Adrenal gland (tissue), 12 donors: ENCODE measurements around the gene NELL2. TPM values are rescaled to one million over a fixed set of nuclear protein-coding genes. Genes with fewer than 3 reads are reported as not detected.

Experiments used
- DNase-seq, 7 donors: peaks; one replicate each; pipeline ENCODE4 v3.0.0-alpha.2; 2019 to 2020
- H3K27ac ChIP-seq, 5 donors: fragments of 200-600 bp; sonication (generic) in 4 of 5; 1 replicate in 3 of 5; 2 replicates in 2 of 5; pipeline versions ENCODE4 v1.5.1 to v1.8.0; 2016 to 2020; ENCODE audit warnings: mild to moderate bottlenecking in 1 of 5
- H3K27me3 ChIP-seq: fragments of 200-600 bp; 2 replicates; pipeline ENCODE4 v1.8.0; 2021
- H3K36me3 ChIP-seq, 2 donors: fragments of 200-600 bp; replicated peaks in 1 of 2; 1 replicate in 1 of 2; 2 replicates in 1 of 2; pipeline versions ENCODE4 v1.5.1 to v1.8.0; 2018 to 2022
- H3K4me1 ChIP-seq, 2 donors: fragments of 200-600 bp; replicated peaks in 1 of 2; 1 replicate in 1 of 2; 2 replicates in 1 of 2; pipeline versions ENCODE4 v1.5.1 to v1.8.0; 2018 to 2021
- H3K4me3 ChIP-seq, 4 donors: fragments of 200-600 bp; sonication (generic) in 3 of 4; one replicate each; pipeline ENCODE4 v1.5.1; 2016 to 2018
- H3K9me3 ChIP-seq, 3 donors: fragments of 200-600 bp; sonication (generic) in 1 of 3; replicated peaks in 1 of 3; 1 replicate in 2 of 3; 2 replicates in 1 of 3; pipeline versions ENCODE4 v1.5.1 to v1.8.0; 2016 to 2021
- POLR2A ChIP-seq, 2 donors: fragments of 450-650 bp; IDR thresholded peaks; one replicate each; pipeline ENCODE4 v1.6.1; 2017; ENCODE audit warnings: antibody characterized with exemption in 2 of 2, mild to moderate bottlenecking in 2 of 2, moderate library complexity in 1 of 2
- WGBS, 4 donors: extraction: QIAGEN DNeasy Blood & Tissue Kit in 2 of 4; methylation state at CpG; one replicate each; pipeline versions ENCODE4 v1.1.5 to v1.1.7; 2013 to 2017; 5-methylcytosine and 5-hydroxymethylcytosine counted together
- intact Hi-C, 2 donors: fragments of 100-400 bp; cut with DNase I; formaldehyde crosslinking; loops; one replicate each; pipeline versions ENCODE4 v1.14.1 to v1.15.0; 2022 to 2023
- polyA plus RNA-seq, 3 donors: library from polyadenylated mRNA; stranded (reverse); fragments of 200-250 nt in 2 of 3; fragments of 350-450 nt in 1 of 3; fragmentation: Illumina TruSeq in 1 of 3; extraction: RNeasy Lipid Tissue Mini Kit (QIAGEN cat#74804) in 1 of 3; gene quantifications; one replicate each; pipeline ENCODE4 v1.2.3, GENCODE V29; 2013 to 2014
- total RNA-seq, 9 donors: library from RNA; depleted of rRNA in 4 of 9; stranded (reverse); fragments of >200 nt in 4 of 9; fragments of 120-200 nt in 1 of 9; fragmentation: NEBNext Ultra II Directional in 1 of 9; extraction: Animal tissue kit (Norgen Biotek cat#: 25700) in 1 of 9; gene quantifications; one replicate each; pipeline versions ENCODE4 v1.1.0 to v1.2.4, GENCODE V29; 2013 to 2023
- TF ChIP-seq, protein P1 (sequence below), 6 experiments: fragments of 450-650 bp in 4 of 6; fragments of 200-600 bp in 2 of 6; sonication (generic) in 1 of 6; IDR thresholded peaks; 1 replicate in 5 of 6; 2 replicates in 1 of 6; pipeline versions ENCODE4 v1.5.1 to v1.8.0; 2016 to 2021; ENCODE audit warnings: antibody characterized with exemption in 6 of 6, mild to moderate bottlenecking in 2 of 6, moderate library complexity in 1 of 6
- donor health status: healthy with polysubstance abuse.
- donor health status: Bipolar disorder and iron deficiency.
- donor health status: DM: yes; HTN: yes; CAD: no.
- donor health status: DM: no; HTN: no; CAD: no.
- donor health status: DM: no; HTN: no; CAD: no.
- donor health status: DM: yes; HTN: yes; CAD: no.

The NELL2 gene
- total and polyA plus RNA-seq, 12 donors: 0.35 to 26.5 (median 6.0) TPM; not detected in 1

DNA sequence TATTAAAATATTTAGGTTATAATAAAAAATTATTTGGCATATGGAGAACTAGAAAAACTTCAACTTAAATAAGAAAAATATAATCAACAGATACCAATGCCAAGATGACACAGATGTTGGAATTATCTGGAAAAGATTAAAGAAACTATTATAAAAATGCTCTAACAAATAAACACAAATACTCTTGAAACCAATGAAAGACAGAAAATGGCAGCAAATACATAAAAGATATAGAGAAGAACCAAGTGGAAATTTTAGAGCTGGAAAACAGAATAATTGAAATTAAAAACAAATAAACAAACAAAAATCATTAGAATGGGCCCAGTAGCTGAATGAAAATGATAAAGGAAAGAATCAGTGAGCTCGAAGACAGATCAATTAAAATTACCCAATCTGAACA lies 5.1 kb upstream of the NELL2 start:
- 66 to 90% (median 79%) methylated on average over 1 of the region's 1 CpG for WGBS, 4 donors
- DNase-seq: no peak

DNA sequence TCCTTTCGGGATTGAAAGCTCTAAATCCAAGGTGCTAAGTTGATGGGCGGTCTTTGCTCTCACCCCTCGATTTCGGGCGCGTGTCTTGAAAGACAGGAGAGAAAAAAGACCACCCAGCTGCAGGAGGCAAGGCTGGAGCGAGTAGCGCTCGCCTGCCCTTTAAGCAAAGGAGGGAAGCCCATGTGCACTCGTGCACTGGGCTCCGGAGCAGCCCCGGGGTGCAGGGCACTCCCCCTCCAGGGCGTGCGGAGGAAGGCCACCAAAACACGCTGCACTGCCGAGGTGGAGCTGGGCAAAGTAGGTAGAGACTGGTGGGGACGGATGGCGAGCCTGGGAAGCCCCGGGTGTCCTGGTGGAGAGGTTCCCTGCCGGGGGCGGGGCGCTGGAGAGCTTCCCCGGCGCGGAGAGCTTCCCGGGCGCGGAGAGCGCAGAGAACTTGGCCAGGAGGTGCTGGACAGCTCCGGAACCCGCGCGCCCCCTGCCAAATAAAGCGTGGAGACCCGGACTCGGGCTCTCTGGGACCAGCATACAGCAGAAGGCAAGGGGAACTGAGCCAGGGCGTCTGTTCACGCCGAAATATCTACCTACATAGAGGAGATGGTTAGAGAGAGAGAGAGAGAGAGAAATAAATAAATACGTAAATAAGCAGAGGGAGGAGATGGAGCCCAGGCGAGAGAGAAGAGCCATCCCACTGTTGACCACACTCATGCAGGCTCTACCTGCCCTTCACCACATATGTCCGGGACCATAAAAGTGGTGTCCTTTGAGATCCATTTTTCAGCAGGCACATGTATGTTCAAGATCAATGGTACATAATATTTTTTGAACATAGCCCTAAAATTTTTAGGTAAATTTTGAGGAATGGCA lies 662 bp upstream of the NELL2 start:
- Histone ChIP-seq H3K4me3 (peak overlapping the region in 2 of 4 donors; percentile 49 to 60), H3K4me1 (peaks cover 15 to 19% of the 10 kb centered on the region in 2 donors), H3K27ac (no peak overlapping the region), H3K27me3 (no peaks in the 10 kb centered on the region), H3K36me3 (no peaks in the 10 kb centered on the region), H3K9me3 (peaks cover 0 to 6% (median 0%) of the 10 kb centered on the region in 3 donors)
- 2 to 8% (median 4%) methylated on average over 13 to 42 of the region's 42 CpGs for WGBS, 4 donors
- intact Hi-C loops: no loop called here
- peak in 6 of 7 donors; percentile 3 to 63 (median 22) for DNase-seq
- TF ChIP-seq POLR2A (IDR thresholded peaks at IDR 0.05): no peak
- TF ChIP-seq, protein P1, sequence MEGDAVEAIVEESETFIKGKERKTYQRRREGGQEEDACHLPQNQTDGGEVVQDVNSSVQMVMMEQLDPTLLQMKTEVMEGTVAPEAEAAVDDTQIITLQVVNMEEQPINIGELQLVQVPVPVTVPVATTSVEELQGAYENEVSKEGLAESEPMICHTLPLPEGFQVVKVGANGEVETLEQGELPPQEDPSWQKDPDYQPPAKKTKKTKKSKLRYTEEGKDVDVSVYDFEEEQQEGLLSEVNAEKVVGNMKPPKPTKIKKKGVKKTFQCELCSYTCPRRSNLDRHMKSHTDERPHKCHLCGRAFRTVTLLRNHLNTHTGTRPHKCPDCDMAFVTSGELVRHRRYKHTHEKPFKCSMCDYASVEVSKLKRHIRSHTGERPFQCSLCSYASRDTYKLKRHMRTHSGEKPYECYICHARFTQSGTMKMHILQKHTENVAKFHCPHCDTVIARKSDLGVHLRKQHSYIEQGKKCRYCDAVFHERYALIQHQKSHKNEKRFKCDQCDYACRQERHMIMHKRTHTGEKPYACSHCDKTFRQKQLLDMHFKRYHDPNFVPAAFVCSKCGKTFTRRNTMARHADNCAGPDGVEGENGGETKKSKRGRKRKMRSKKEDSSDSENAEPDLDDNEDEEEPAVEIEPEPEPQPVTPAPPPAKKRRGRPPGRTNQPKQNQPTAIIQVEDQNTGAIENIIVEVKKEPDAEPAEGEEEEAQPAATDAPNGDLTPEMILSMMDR (IDR thresholded peaks at IDR 0.05): no peak

More for the DNA sequence above, 5.1 kb upstream of the NELL2 start:
- Histone ChIP-seq H3K27ac (no peak overlapping the region), H3K4me1 (peaks cover 6% of the 10 kb centered on the region in 2 donors), H3K27me3 (no peaks in the 10 kb centered on the region), H3K9me3 (peaks cover 0 to 6% (median 0%) of the 10 kb centered on the region in 3 donors), H3K4me3 (no peak overlapping the region), H3K36me3 (no peaks in the 10 kb centered on the region)
- intact Hi-C loops: no loop called here
- TF ChIP-seq, protein P1 (IDR thresholded peaks at IDR 0.05): no peak
- no peak for TF ChIP-seq POLR2A (IDR thresholded peaks at IDR 0.05)

DNA sequence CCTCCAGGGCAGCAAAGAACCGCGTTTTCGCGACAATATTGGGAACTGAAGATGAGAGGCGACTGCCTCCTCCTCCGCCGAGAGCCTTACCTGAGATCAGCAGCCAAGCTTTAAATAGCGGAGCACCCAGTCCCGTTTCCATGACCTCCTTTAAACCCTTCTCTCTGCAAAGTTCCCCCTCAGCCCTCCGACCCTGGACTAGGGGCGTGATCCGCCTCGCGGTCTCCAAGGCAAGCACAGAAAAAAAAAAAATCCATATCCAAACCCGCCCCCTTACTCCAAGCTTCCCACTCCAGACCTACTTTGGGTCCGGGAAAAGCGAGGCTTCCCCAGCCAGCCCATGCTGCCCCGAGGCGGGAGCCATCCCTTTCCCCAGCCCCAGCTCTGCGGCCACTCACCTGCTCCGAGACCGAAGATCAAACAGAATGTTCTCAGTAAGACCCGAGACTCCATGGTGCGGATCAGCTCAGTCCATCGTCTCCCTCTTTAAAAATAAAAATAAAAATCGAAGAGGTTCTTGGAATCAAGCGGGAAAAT lies 630 bp downstream of the NELL2 start:
- Histone ChIP-seq H3K36me3 (no peaks in the 10 kb centered on the region), H3K9me3 (no peaks in the 10 kb centered on the region), H3K4me1 (peaks cover 15 to 19% of the 10 kb centered on the region in 2 donors), H3K27me3 (peaks cover 3% of the 10 kb centered on the region), H3K4me3 (peak overlapping the region in 2 of 4 donors; percentile 49 to 60), H3K27ac (peak overlapping the region in 1 of 5 donors; percentile 22)
- DNase-seq: peak in 1 of 7 donors; percentile 6
- 1 to 2% (median 1%) methylated on average over 27 of the region's 27 CpGs for WGBS, 4 donors
- intact Hi-C loops: no loop called here
- TF ChIP-seq, protein P1 (IDR thresholded peaks at IDR 0.05): no peak
- TF ChIP-seq POLR2A (IDR thresholded peaks at IDR 0.05): no peak

DNA sequence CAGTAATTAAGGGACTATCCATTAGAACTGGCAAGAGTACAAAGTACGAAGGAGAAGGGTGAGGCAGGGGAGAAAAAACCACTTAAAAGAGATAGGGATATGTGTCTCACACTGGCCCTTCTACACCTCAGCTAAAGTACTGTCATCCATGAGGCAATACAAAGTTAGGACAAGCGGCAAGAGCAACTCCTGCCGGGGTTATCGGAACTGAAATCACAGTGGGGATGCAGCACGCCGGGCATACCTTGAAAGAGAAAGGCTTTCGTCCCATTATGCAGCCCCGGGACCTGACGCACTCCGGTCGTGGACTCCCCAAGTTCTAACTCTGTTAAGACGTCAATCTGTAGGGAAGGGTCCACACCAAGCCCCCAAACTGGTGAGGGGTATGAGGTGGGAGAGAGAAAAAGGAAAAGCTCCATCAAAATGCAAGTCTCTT lies 1.1 kb downstream of the NELL2 start:
- H3K4me3 ChIP-seq: peak overlapping the region in 1 of 4 donors; percentile 60

More for the DNA sequence above, 1.1 kb downstream of the NELL2 start:
- peak overlapping the region in 1 of 5 donors; percentile 22 for H3K27ac ChIP-seq
- H3K9me3 ChIP-seq: no peaks in the 10 kb centered on the region
- DNase-seq: no peak
- peaks cover 5% of the 10 kb centered on the region for H3K27me3 ChIP-seq
- H3K4me1 ChIP-seq: peaks cover 15 to 19% of the 10 kb centered on the region in 2 donors
- intact Hi-C loops: no loop called here
- WGBS, 4 donors: 1 to 12% (median 2%) methylated on average over 10 to 12 of the region's 12 CpGs
- TF ChIP-seq, protein P1 (IDR thresholded peaks at IDR 0.05): no peak
- TF ChIP-seq POLR2A (IDR thresholded peaks at IDR 0.05): no peak
- no peaks in the 10 kb centered on the region for H3K36me3 ChIP-seq
